HG03175 (cell line): ENCODE data around the gene MOSPD3.
"Not testable (repeated sequence)": the region's sequence is repeated elsewhere in the genome, so short reads cannot be mapped to it uniquely, and the experiment has no call there.

Experiments
- ATAC-seq: cut with Tn5 transposase; IDR thresholded peaks from one replicate; pipeline ENCODE4 v1.9.1; 2021; ENCODE audit warnings: mild to moderate bottlenecking, moderate library complexity; ENCODE audit not compliant: unreplicated experiment

MOSPD3 gene, protein sequence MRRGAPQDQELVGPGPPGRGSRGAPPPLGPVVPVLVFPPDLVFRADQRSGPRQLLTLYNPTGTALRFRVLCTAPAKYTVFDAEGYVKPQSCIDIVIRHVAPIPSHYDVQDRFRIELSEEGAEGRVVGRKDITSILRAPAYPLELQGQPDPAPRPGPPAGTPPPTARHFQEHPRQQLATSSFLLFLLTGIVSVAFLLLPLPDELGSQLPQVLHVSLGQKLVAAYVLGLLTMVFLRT

GRCh38 chr7:100611983-100612729 lies at the start of gene MOSPD3:
TSS of gene MOSPD3 (plus strand) at chr7:100612540. CDS start at chr7:100612792, 252 bp downstream.
- peak; percentile 92 for ATAC-seq

DNA sequence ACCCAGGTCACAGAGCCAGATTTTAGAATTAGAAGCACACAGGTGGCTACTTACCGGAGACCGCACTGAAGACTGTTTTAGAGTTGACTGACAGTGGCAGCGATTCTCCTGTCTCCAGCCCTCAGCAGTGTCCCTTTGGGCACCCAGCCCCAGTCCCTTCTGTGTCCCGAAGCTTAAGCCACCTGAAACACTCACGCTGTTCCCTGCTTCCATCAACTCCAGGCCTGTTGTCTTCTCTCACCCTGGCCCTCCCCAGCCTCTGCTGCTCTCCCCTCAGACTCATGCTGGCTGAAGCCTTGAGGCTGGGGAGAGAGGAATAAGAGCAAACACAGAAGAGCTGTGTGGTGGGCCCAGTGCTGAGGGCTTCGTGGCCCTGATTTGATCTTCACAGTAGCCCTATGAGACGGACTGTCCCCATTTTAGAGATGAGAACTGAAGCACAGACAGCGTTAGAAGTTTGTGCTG lies 49.2 kb upstream of the MOSPD3 start:
- ATAC-seq = no peak

GRCh38 chr7:100563809-100564400 lies 48.4 kb upstream of the MOSPD3 start:
- ATAC-seq = no peak

DNA sequence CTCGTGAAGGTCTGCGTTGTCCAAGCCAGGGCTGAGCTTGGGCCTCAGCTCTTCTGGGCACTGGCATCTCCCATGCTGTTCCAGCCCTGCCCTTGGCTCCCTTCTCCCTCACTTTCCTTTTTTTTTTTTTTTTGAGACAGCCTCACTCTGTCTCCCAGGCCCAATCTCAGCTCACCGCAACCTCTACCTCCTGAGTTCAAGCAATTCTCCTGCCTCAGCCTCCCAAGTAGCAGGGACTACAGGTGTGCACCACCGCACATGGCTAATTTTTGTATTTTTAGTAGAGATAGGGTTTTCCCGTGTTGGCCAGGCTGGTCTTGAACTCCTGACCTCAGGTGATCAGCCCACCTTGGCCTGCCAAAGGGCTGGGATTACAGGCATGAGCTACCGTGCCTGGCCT lies 47.9 kb upstream of the MOSPD3 start:
- ATAC-seq = not testable (repeated sequence)

DNA sequence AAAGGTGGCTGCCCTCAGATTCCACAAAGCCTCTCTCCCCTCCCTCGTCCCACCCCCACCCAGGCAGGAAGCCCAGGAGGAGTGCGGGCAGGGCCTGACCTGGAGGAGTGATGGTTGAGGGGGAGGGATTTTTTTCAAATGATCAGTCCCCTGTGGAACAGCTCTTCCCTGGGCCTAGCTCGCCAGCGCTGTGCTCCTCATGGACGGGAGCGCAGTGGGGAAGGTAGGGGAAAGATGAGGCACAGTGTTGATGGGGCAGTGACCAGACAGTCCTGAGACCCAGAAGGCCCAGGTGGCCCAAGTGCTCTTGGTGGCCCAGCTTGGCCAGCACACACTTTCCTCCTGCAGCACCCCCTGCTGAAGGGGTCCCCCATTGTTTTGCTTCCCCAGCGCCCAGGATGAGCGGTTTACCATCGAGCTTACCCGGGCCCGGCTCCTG lies 47.2 kb upstream of the MOSPD3 start:
- ATAC-seq = no peak

- no peak for ATAC-seq
Measured at GRCh38 chr7:100566018-100566531, 46.3 kb upstream of the MOSPD3 start.

DNA sequence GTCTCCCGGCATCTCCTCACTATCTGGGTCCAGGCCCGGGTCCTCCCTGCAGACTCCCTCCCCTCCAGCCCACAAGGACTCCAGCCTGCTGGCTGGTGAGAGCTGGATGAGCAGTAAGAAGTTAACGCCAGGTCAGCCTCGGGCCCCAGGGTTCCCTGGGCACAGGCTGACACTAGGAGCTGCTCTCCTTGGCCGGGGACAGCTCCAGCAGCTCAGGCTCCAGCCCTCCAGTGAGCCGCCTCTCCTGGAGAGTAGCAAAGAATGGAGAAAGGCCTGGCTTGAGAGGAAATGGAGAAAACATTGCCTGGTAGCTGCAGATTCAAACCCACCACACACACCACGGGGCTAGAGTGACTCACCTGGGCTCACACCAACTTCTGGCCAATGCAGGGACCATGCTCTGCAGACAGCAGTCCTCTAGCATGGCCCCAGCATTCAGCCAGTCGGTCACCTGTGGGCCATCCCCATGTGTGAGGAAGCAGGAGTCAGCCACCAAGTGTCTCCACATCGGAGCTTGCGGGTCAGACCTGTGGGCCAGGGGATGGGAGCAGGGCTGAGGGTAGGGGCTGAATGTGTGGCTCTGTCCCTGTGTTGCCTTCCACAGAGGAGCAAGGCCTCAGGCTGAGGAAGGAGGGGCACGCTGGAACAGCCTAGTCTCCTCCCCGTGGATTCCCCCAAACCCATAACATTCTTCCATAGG lies 45.2 kb upstream of the MOSPD3 start:
- peak; percentile 9 for ATAC-seq

GRCh38 chr7:100567751-100568175 lies 44.6 kb upstream of the MOSPD3 start:
- ATAC-seq = peak; percentile 55

DNA sequence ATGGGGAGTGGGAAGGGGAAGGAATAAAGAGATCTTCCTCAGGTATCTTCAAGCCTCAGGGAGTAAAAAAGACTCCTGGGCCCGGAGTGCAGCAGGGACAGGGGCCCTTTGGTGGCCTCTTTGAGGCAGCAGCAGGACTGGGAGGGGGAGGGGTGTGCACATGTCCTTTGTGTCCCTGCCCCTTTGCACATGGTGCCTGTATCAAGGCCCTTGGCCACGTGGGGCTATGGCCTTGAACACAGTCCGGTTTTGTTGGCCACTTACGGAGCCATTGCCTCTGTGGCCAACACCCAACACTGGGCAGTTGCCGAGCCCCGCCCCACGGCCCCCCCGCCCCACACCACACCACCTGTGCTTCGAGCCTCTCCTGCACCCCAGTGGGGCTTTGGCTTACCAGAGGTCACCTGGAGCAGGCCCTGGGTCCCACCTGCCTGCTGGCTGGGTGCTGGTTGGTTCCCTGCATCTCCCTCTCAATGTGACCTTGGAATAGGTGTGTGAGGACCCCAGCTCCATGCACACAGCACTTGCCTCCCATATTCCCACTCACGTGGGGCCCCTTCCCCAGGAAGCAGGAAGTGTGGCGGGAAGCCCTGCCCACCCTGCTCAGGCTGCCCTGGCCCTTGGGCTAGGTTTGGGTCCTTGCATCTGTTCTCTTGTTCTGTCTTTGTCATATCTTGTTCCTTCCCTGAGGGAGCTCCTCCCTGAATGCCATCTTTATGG lies 44.0 kb upstream of the MOSPD3 start:
- no peak for ATAC-seq

DNA sequence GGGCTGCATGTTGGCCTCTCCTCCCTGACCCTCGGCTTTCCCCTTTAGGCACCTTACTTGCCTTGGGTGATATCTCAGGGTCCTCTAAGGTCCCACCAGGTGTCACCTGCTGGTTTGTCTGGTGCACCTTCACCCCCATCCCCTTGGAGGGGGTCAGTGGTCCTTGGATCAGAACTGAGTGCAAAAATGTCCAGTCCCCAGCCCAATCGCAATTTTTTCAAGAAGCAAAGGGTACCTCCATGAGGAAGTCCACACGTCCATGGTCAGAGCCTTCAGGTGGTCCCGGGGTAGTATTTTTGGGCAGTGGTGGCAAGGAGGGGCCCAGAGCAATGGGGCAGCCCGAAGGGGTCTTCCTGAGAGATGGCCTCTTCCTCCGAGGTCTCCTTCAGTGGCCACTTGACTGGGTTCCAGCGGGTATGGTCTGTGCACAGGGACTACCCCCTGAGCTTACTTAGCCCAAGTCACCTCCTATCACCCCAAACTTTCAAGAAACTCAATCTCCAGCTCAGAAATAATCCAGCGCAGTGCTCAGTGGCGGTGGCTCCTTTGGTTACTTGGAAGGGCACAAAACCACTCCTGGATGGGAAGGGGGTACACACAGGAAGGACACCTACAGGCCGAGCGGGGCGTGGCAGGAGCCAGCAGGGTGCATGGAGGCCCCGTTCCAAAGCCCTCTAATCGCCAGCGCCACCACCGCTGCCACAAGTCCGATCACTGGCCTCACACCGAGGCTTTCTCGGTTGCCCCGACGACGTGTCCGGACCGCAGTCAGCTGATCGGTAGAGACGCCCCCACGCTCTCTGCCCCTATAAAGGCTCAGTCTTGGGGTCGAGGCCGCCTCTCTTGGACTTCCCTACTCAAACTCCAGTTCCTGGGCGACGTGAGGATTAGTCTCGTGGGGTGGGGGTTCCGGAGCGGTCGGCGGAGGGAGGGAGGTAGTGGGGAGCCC lies 43.2 kb upstream of the MOSPD3 start:
- ATAC-seq = no peak

DNA sequence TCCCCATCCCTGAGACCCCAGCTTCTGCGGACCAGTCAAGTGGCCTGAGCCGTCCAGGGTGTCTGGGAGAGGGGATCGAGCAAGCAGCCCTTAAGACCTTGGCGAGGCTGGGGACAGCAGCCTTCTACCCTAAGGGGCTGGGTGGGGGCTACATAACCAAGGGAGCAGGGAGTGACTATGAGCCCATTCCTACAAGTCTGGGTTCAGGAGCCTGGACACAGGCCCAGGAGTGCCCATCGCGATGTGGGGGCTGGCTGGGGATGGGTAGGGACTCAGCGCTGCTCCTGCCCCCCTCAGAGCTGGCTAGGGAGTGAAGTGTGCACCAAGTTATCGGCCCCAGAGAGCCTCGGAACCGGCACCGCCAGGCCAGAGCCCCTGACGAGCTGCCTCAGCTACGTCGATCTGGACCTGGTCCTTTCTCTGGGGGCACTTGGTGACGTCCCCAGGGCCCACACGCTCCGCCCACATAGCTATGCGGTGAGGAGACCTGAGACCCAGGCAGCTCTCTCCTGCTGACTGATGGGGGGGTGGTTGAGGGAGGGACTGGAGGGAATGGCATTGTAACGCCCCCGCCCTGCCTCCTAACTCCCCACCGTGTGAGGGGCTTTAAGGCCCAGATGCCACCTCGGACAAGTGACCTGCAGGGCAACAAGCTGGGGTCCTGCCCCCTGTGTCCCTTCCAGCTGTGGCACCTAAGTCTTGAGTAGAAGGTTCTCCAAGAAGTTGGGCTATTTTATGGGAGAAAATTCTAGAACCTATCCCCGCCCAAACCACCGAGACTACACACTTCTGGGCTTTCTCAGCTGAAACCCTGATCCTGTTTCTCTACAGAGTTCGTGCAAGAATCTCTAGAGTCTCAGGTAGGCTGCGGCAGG lies 41.1 kb upstream of the MOSPD3 start:
- ATAC-seq = no peak

- ATAC-seq = no peak
Measured at GRCh38 chr7:100571829-100572116, 40.6 kb upstream of the MOSPD3 start.

GRCh38 chr7:100572281-100572948 lies 39.9 kb upstream of the MOSPD3 start:
- ATAC-seq = no peak

- ATAC-seq = no peak
Measured at GRCh38 chr7:100572949-100573675, 39.2 kb upstream of the MOSPD3 start.

- ATAC-seq = no peak
Measured at GRCh38 chr7:100573691-100574361, 38.5 kb upstream of the MOSPD3 start, which contains the start of gene SAP25. TSS of gene SAP25 (minus strand) at chr7:100573900. CDS start at chr7:100573742, 158 bp downstream.

- no peak for ATAC-seq
Measured at GRCh38 chr7:100574362-100575205, 37.8 kb upstream of the MOSPD3 start.
